GM19455 (cell line): Measurements from ENCODE around the gene SMIM27.
A peak's percentile ranks its signal among the peaks of the same experiment; 100 is the strongest.

Experiments used
- ATAC-seq: cut with Tn5 transposase; IDR thresholded peaks from one replicate; pipeline ENCODE4 v1.9.1; 2021; ENCODE audit not compliant: unreplicated experiment

Gene SMIM27

GRCh38 chr9:32554107-32554506 is 2.0 kb downstream of the SMIM27 start:
- ATAC-seq: no peak

- ATAC-seq: no peak
Measured at GRCh38 chr9:32554591-32554990, 2.5 kb downstream of the SMIM27 start.

DNA sequence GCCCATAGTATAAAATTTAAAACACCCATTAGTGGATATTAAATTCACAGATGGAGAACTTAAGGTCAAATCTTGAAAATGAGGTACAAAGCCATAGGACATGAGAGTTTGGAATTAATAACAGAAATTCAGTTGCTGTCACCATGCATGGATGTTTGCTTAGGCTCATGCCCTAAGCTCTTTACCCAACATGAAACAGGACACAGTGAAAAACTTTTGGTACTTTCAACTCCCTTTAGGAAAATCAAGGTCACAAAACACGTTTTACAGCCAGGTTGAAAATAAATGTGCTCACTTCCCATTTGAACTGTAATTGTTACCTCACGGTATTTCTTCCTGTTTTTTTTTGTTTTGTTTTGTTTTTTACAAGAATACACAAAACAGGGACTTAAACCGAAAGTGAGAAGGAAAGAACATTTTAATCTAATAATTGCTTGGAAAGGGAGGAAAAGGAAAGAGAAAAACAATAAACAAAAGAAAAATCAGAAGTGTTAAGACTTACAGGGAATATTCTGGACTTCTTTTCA is 6.3 kb downstream of the SMIM27 start:
- ATAC-seq: no peak

GRCh38 chr9:32565967-32566366 is 13.8 kb downstream of the SMIM27 start:
- no peak for ATAC-seq

- ATAC-seq: no peak
Measured at GRCh38 chr9:32566770-32567169, 14.6 kb downstream of the SMIM27 start.

GRCh38 chr9:32570262-32570661 is 18.1 kb downstream of the SMIM27 start:
- ATAC-seq: no peak

DNA sequence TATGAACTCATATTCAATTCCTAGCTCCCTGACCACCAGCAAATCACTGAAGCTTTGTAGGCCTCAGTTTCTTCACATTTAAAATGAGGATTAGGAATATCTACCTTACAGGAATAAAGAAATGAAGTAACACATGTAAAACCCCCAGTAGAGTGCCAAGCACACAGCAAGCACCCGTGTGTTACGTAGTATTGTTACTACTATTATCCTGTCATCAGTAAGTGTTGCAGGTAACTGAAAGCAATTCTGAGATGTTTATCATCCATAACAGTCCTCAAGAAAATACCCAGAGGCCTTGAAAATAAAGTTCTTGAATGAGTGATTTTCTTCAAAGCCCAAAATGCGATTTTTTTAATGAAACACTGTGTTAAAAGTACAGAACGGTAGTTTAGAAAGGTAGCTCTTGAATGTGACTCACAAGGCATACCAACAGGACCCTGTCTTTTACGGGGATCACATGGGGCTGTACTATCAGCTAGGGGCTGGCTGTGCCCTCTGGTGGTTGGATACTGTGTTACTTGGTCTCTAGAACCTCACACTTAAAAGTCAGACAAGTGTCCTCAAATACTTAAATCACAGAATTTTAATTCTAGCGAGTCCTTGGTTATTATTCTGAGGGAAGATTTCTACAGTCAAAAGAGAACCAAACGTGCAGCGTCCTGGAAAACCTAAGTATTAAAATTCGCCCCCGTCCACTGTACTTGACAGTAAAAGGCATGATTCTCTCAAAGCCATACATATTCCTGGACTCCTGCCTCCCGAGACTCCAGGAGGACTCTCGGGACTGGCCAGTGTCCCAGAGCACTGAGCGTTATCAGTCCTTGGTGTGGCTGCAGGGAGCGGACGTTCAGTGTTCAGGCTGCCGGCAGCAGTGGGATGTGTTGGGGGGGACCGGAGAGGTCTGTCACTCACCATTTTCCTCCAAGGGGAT is 20.1 kb downstream of the SMIM27 start:
- peak; percentile 90 for ATAC-seq

DNA sequence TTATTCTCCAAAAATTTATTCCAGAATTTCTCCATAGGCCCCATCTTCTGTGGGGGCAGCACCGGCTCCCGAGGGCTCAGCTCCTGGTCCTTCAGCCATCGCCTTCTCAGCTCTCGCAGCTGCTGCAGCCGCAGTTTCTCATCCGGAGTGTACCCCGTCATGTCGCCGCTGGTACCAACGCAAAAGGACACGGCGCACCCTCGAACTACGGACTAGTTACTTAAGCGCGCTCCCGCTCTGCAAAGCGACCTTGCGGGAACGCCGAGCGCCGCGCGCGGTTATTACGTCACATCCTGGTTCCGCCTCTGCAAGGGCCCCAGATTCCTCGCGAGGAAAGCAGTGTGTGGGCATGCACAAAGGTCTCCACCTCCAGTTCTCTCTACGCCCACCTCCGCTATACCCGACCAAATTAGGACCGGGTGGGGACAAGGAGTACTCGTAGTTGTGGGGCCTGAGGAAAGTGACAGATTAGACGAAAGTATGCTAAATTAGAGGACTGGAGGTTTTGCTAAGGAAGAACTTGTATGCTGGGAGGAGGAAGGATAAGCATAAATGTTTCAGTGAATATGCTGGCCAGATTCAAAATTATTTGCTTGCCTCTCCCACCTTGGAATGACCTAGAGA is 20.9 kb downstream of the SMIM27 start, which contains the start of gene NDUFB6:
Gene NDUFB6, minus strand, starts transcription at position 260 of the 624 bp plus-strand sequence. Its CDS starts 99 bp downstream, at position 161.
- ATAC-seq: peak; percentile 80

- no peak for ATAC-seq
Measured at GRCh38 chr9:32573821-32574220, 21.7 kb downstream of the SMIM27 start.

- ATAC-seq: no peak
Measured at GRCh38 chr9:32574858-32575257, 22.7 kb downstream of the SMIM27 start.

GRCh38 chr9:32577316-32577715 is 25.2 kb downstream of the SMIM27 start:
- peak; percentile 47 for ATAC-seq

GRCh38 chr9:32578976-32579375 is 26.8 kb downstream of the SMIM27 start:
- no peak for ATAC-seq

- no peak for ATAC-seq
Measured at GRCh38 chr9:32579706-32580331, 27.7 kb downstream of the SMIM27 start.

DNA sequence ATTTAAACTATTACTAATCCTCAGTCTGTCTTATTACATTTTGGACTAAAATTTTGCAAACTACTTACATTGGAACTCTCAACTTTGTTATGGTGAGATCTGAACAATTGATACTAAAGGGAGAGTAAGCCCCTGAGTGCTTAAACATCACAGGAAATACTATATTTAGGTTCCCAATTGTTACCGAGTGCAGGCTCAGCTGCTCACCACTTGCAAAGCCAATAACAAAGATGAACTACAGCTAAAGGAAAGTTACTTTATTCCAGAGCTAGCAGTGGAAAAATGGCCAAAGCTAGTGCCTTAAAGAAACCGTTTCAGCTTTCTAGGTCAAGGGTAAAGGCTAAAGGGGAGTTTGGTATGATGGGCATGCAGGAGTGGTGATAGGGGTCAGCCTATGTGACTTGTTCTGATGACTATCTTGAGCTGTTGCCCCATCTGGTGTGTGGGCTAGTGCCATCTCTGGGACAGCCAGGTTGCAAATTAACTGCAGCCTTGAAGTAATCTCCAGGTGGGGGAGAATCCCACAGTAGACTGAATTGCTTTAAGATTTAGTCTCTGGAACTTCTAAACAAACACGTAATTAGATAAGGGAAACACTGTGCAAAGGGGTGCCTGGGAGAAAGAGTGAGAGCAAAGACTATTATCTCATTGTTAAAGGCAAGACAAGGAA is 28.6 kb downstream of the SMIM27 start:
- no peak for ATAC-seq

- ATAC-seq: no peak
Measured at GRCh38 chr9:32581512-32582143, 29.5 kb downstream of the SMIM27 start.

- ATAC-seq: no peak
Measured at GRCh38 chr9:32584784-32585183, 32.7 kb downstream of the SMIM27 start.

- ATAC-seq: no peak
Measured at GRCh38 chr9:32587901-32588300, 35.8 kb downstream of the SMIM27 start.

DNA sequence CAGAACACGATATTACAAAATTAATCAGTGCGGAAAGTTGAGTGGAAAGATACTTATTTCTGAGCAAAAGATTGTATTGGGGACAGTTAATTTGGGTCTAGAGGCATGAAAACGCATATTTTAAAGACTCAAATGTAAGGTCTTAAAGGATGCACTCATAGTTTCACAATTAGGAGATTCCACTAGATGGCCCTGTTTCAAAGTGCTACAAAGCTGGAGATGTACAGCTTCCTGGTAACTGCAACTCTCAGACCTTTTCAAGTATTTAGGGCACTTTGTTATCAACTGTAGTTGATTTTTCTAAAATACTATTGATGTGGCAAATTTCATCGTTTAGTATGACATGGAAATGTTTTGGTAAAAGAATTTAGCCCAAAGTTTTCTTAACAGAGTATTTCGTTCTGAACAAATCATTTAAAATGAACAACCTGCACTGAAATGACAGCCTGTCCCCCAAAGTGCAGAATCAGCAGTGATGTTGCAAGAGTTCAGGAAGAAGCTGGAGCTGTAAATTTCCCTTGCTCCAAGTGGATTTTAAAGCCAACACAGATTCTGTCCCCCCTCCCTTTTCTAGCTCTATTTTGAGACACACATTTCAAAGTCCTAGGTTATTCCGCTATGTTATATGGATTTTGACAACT is 37.1 kb downstream of the SMIM27 start:
- ATAC-seq: no peak

DNA sequence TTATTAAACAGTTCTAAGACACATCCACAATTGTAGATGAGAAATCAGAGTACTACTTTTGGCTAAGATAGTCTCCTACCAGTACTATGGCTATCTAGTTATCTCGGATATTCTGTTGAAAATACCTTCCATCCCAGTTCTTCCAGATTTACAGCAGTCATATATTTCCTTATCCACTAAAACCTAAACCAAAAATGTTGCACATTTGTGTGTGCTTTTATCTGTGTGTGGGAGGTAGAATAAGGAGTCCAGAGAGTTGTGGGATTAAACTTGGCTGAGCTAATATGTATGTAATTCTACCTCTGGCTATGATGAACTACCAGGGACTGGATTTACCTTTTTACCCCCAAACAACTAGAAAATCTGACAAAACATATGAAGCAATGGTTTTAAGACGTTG is 38.3 kb downstream of the SMIM27 start:
- no peak for ATAC-seq

- no peak for ATAC-seq
Measured at GRCh38 chr9:32590898-32591297, 38.8 kb downstream of the SMIM27 start.
